ENCODE data around the gene DCHS2.

GRCh38 chr4:154367659-154368058 is 123.9 kb downstream of the DCHS2 start:
- TF ChIP-seq CTCF (IDR thresholded peaks at IDR 0.05) (no peak), POLR2A (IDR thresholded peaks at IDR 0.05) (no peak)
